H1 (cell line): Measurements from ENCODE around the gene PLXNA4. TPM values are rescaled to one million over a fixed set of nuclear protein-coding genes. Genes with fewer than 3 reads are reported as not detected.

ENCODE experiments used
- CTCF ChIA-PET: fragments of 300-600 bp; sonication (Branson Sonifier 250); formaldehyde crosslinking; loops from one replicate; lab custom pipeline; 2021; ENCODE audit not compliant: partially characterized antibody; lab: Charles Lee
- POLR2A ChIA-PET: fragments of 300-600 bp; sonication (Branson Sonifier 250); formaldehyde crosslinking; loops from one replicate; lab custom pipeline; 2021; ENCODE audit warnings: inconsistent platforms; ENCODE audit not compliant: partially characterized antibody; lab: Charles Lee
- DNase-seq, 2 experiments: peaks; one replicate each; pipeline versions ENCODE4 v3.0.0 to v3.0.0-alpha.2; 2010 to 2022; ENCODE audit warnings: low spot score in 2 of 2, low read depth in 1 of 2, mixed read lengths in 1 of 2
- FAIRE-seq: peaks from 2 replicates; lab custom pipeline; 2011; peaks lifted over from hg19 to GRCh38; lab: Jason Lieb, UNC
- H2AFZ ChIP-seq: 2 replicates; pipeline ENCODE4 v1.8.1; 2012; ENCODE audit warnings: low read length, inconsistent platforms
- H2AK5ac ChIP-seq: 2 replicates; pipeline ENCODE4 v1.6.1; 2013; ENCODE audit warnings: low read depth, low read length
- H2BK120ac ChIP-seq: replicated peaks from 2 replicates; pipeline ENCODE3; 2013; ENCODE audit warnings: low read depth, low read length, inconsistent platforms
- H2BK12ac ChIP-seq: 2 replicates; pipeline ENCODE4 v1.6.1; 2013; ENCODE audit warnings: low read depth, low read length
- H2BK15ac ChIP-seq: 2 replicates; pipeline ENCODE4 v1.6.1; 2013; ENCODE audit warnings: low read length
- H2BK20ac ChIP-seq: 2 replicates; pipeline ENCODE4 v1.6.1; 2013; ENCODE audit warnings: low read length
- H2BK5ac ChIP-seq: 2 replicates; pipeline ENCODE4 v1.6.1; 2013; ENCODE audit warnings: low read depth, low read length
- H3K14ac ChIP-seq: 2 replicates; pipeline ENCODE4 v1.6.1; 2013; ENCODE audit warnings: inconsistent platforms; ENCODE audit not compliant: insufficient read length
- H3K18ac ChIP-seq: 2 replicates; pipeline ENCODE4 v1.6.1; 2013; ENCODE audit warnings: low read length; ENCODE audit errors: extremely low read depth
- H3K23ac ChIP-seq: 2 replicates; pipeline ENCODE4 v1.6.1; 2013; ENCODE audit warnings: inconsistent platforms; ENCODE audit not compliant: insufficient read length
- H3K23me2 ChIP-seq: 2 replicates; pipeline ENCODE4 v1.6.1; 2013; ENCODE audit warnings: low read depth, low read length
- H3K27ac ChIP-seq: 2 replicates; pipeline ENCODE4 v1.6.1; 2011; ENCODE audit warnings: low read depth, low read length, inconsistent platforms
- H3K27me3 ChIP-seq, 4 experiments: replicated peaks in 1 of 4; 1 replicate in 1 of 4; 2 replicates in 3 of 4; pipeline versions ENCODE4 v1.6.1 to v1.8.1; 2011 to 2013; ENCODE audit warnings: low read length in 3 of 4, mild to moderate bottlenecking in 3 of 4, inconsistent platforms in 2 of 4, mixed read lengths in 2 of 4, moderate library complexity in 1 of 4; ENCODE audit not compliant: control insufficient read depth in 3 of 4, insufficient read depth in 3 of 4; ENCODE audit errors: extremely low read depth in 1 of 4
- H3K36me3 ChIP-seq, 4 experiments: 2 replicates each; pipeline versions ENCODE4 v1.6.1 to v1.8.1; 2011 to 2013; ENCODE audit warnings: mild to moderate bottlenecking in 4 of 4, low read length in 3 of 4, moderate library complexity in 2 of 4, control low read depth in 1 of 4, inconsistent platforms in 1 of 4; ENCODE audit not compliant: insufficient read depth in 4 of 4, control insufficient read depth in 2 of 4
- H3K4ac ChIP-seq: replicated peaks from 2 replicates; pipeline ENCODE3; 2013; ENCODE audit warnings: low read length, low read depth, mixed read lengths, inconsistent platforms; ENCODE audit not compliant: insufficient read length
- H3K4me1 ChIP-seq, 4 experiments: replicated peaks in 1 of 4; 1 replicate in 1 of 4; 2 replicates in 3 of 4; pipeline versions ENCODE4 v1.6.1 to v1.8.1; 2011 to 2013; ENCODE audit warnings: low read length in 3 of 4, inconsistent platforms in 2 of 4, mixed read lengths in 1 of 4; ENCODE audit not compliant: insufficient read depth in 4 of 4, control insufficient read depth in 3 of 4
- H3K4me2 ChIP-seq, 2 experiments: 2 replicates each; pipeline versions ENCODE4 v1.6.1 to v1.8.1; 2011 to 2013; ENCODE audit warnings: low read depth in 2 of 2, low read length in 2 of 2, control low read depth in 1 of 2, inconsistent platforms in 1 of 2, mild to moderate bottlenecking in 1 of 2; ENCODE audit not compliant: insufficient read depth in 1 of 2
- H3K4me3 ChIP-seq, 4 experiments: fragments of 200-600, 300-600 bp in 1 of 4; sonication (generic), shearing (Covaris generic), sonication (Bioruptor Twin) in 1 of 4; 2 replicates each; pipeline versions ENCODE4 v1.5.1 to v1.8.1; 2011 to 2016; ENCODE audit warnings: low read length in 4 of 4, low read depth in 3 of 4, control low read depth in 2 of 4, inconsistent platforms in 2 of 4, mild to moderate bottlenecking in 2 of 4, mixed read lengths in 1 of 4, moderate library complexity in 1 of 4; ENCODE audit not compliant: insufficient read depth in 2 of 4; ENCODE audit errors: extremely low read depth in 1 of 4
- H3K56ac ChIP-seq: replicated peaks from 2 replicates; pipeline ENCODE3; 2013; ENCODE audit warnings: low read depth, mild to moderate bottlenecking, mixed read lengths, low read length, inconsistent platforms; ENCODE audit not compliant: insufficient read length
- H3K79me1 ChIP-seq: 2 replicates; pipeline ENCODE4 v1.6.1; 2013; ENCODE audit warnings: low read depth, low read length, control low read depth
- H3K79me2 ChIP-seq, 2 experiments: 2 replicates each; pipeline versions ENCODE4 v1.6.1 to v1.8.1; 2012 to 2013; ENCODE audit warnings: low read length in 2 of 2, mild to moderate bottlenecking in 2 of 2, inconsistent platforms in 1 of 2; ENCODE audit not compliant: insufficient read depth in 2 of 2, control insufficient read depth in 1 of 2
- H3K9ac ChIP-seq, 4 experiments: replicated peaks in 1 of 4; 1 replicate in 1 of 4; 2 replicates in 3 of 4; pipeline versions ENCODE4 v1.6.1 to v1.8.1; 2011 to 2013; ENCODE audit warnings: low read depth in 3 of 4, low read length in 3 of 4, control low read depth in 2 of 4, mild to moderate bottlenecking in 2 of 4, moderate library complexity in 2 of 4, inconsistent platforms in 1 of 4; ENCODE audit errors: extremely low read depth in 1 of 4
- H3K9me3 ChIP-seq, 2 experiments: 2 replicates each; pipeline versions ENCODE4 v1.6.1 to v1.8.1; 2012 to 2013; ENCODE audit warnings: mild to moderate bottlenecking in 2 of 2, moderate library complexity in 2 of 2, control low read depth in 1 of 2, inconsistent platforms in 1 of 2, low read depth in 1 of 2, low read length in 1 of 2, mixed read lengths in 1 of 2; ENCODE audit not compliant: insufficient read depth in 2 of 2
- H4K20me1 ChIP-seq, 2 experiments: replicated peaks in 1 of 2; 2 replicates each; pipeline versions ENCODE3 to v1.8.1; 2011 to 2013; ENCODE audit warnings: inconsistent platforms in 2 of 2, low read length in 2 of 2, mild to moderate bottlenecking in 1 of 2; ENCODE audit not compliant: insufficient read depth in 2 of 2, control insufficient read depth in 1 of 2
- H4K5ac ChIP-seq: 2 replicates; pipeline ENCODE4 v1.6.1; 2013; ENCODE audit warnings: low read length, low read depth, mixed read lengths, inconsistent platforms; ENCODE audit not compliant: insufficient read length
- H4K8ac ChIP-seq: 2 replicates; pipeline ENCODE4 v1.8.0; 2013; ENCODE audit warnings: mild to moderate bottlenecking, moderate library complexity, low read length, inconsistent platforms; ENCODE audit not compliant: insufficient read depth; ENCODE audit errors: extremely low read depth
- H4K91ac ChIP-seq: replicated peaks from 2 replicates; pipeline ENCODE3; 2013; ENCODE audit warnings: low read length, mixed read lengths, inconsistent platforms; ENCODE audit not compliant: insufficient read length
- CEBPB ChIP-seq: IDR thresholded peaks from 2 replicates; pipeline ENCODE4 v1.6.1; 2012; ENCODE audit warnings: low read depth, low read length
- CHD1 ChIP-seq: IDR thresholded peaks from 2 replicates; pipeline ENCODE4 v1.6.1; 2012; ENCODE audit warnings: low read depth, low read length, improper control_type of control experiment
- CHD2 ChIP-seq: IDR thresholded peaks from 2 replicates; pipeline ENCODE4 v1.6.1; 2012; ENCODE audit warnings: low read length, improper control_type of control experiment
- JUN ChIP-seq: IDR thresholded peaks from 2 replicates; pipeline ENCODE4 v1.6.1; 2011; ENCODE audit warnings: low read depth, mild to moderate bottlenecking, improper control_type of control experiment, low read length
- KDM5A ChIP-seq: fragments of 200-600 bp; IDR thresholded peaks from 2 replicates; pipeline ENCODE4 v1.7.1; 2012; ENCODE audit warnings: mild to moderate bottlenecking, low read length, inconsistent platforms, mixed read lengths
- MAFK ChIP-seq: IDR thresholded peaks from 2 replicates; pipeline ENCODE4 v1.6.1; 2012; ENCODE audit warnings: low read depth, mild to moderate bottlenecking, improper control_type of control experiment, low read length
- NRF1 ChIP-seq: IDR thresholded peaks from 2 replicates; pipeline ENCODE4 v1.6.1; 2011; ENCODE audit warnings: mild to moderate bottlenecking, low read depth, low read length, improper control_type of control experiment
- SP1 ChIP-seq: IDR thresholded peaks from 2 replicates; pipeline ENCODE4 v1.6.1; 2011; ENCODE audit warnings: low read depth, low read length
- SP4 ChIP-seq: IDR thresholded peaks from 2 replicates; pipeline ENCODE4 v1.6.1; 2012; ENCODE audit warnings: low read length, inconsistent platforms
- SUZ12 ChIP-seq: fragments of 200-600 bp; sonication (generic); IDR thresholded peaks from 2 replicates; pipeline ENCODE4 v1.6.1; 2012; ENCODE audit warnings: mild to moderate bottlenecking, inconsistent platforms, low read length, moderate library complexity, mixed read lengths
- TBP ChIP-seq: IDR thresholded peaks from 2 replicates; pipeline ENCODE4 v1.6.1; 2011; ENCODE audit warnings: low read depth, low read length, improper control_type of control experiment
- TEAD4 ChIP-seq: IDR thresholded peaks from 2 replicates; pipeline ENCODE4 v1.6.1; 2012; ENCODE audit warnings: low read depth, low read length, inconsistent platforms, mixed read lengths
- WGBS, 2 experiments: shearing (Covaris generic) in 1 of 2; methylation state at CpG; one replicate each; pipeline versions ENCODE4 v1.1.6 to v1.1.7; 2013 to 2015; ENCODE audit warnings: low lambda C conversion rate in 2 of 2, mixed read lengths in 2 of 2, inconsistent platforms in 1 of 2, low coverage in 1 of 2, missing lambda C conversion rate in 1 of 2; ENCODE audit not compliant: insufficient replicate concordance in 2 of 2, insufficient coverage in 1 of 2, insufficient read length in 1 of 2; ENCODE audit errors: extremely low coverage in 1 of 2, missing lambda C conversion rate in 1 of 2; 5-methylcytosine and 5-hydroxymethylcytosine counted together
- polyA plus RNA-seq, 7 experiments: library from polyadenylated mRNA; depleted of rRNA in 3 of 7; stranded (reverse) in 5 of 7; unstranded in 2 of 7; fragments of >200 nt in 5 of 7; fragments of 200-250 nt in 2 of 7; gene quantifications; 1 replicate in 5 of 7; 2 replicates in 1 of 7; 4 replicates in 1 of 7; pipeline versions ENCODE4 v1.2.1 to v1.2.3, GENCODE V29; 2011 to 2013; ENCODE audit warnings: missing spikeins in 2 of 7, mixed read lengths in 2 of 7
- total RNA-seq: library from RNA; stranded (reverse); fragmentation: NEBNext Ultra II Directional; extraction: Animal tissue kit (Norgen Biotek cat#: 25700); gene quantifications from 2 replicates; pipeline ENCODE4 v1.2.1, GENCODE V29; 2021
- TF ChIP-seq, protein P1 (sequence below): IDR thresholded peaks from 2 replicates; pipeline ENCODE4 v1.6.1; 2011; ENCODE audit warnings: low read length, improper control_type of control experiment

Gene PLXNA4
- total and polyA plus RNA-seq, 2 of the 8 experiments (the other 6 are each of a cell fraction or from before 2014, with no cell fraction given), result 0.76 to 0.79 TPM

DNA sequence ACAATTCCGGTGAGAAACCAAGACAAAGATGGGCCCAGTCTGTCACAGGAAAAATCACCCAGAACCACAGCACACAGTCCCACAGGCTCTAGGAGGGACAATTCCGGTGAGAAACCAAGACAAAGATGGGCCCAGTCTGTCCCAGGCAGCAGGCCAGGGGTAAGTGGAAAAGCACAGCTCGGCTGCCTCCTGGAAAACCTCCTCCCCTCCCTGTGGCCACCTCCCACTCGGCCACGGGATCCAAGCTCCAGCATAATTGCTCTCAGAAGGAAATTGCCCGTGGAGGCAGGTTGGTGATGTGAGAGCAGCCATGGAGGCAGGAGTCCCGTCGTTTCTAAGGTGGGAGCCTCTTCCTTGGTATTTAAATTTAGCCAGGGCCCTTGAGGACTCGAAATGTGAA, 95.7 kb downstream of the PLXNA4 start:
- no peak overlapping the region for H3K18ac ChIP-seq
- no peak overlapping the region for H2AFZ ChIP-seq
- H3K23ac ChIP-seq, result no peak overlapping the region
- no peak overlapping the region for H4K8ac ChIP-seq
- H4K91ac ChIP-seq, result no peak overlapping the region
- H3K27ac ChIP-seq, result no peak overlapping the region
- no peak overlapping the region for H2BK120ac ChIP-seq
- no peak overlapping the region for H2BK12ac ChIP-seq
- no peak overlapping the region for H4K5ac ChIP-seq
- H3K9ac ChIP-seq, result no peak overlapping the region
- DNase-seq (no peak), FAIRE-seq (no peak)
- no peak overlapping the region for H3K56ac ChIP-seq
- H2BK5ac ChIP-seq, result no peak overlapping the region
- H3K4ac ChIP-seq, result no peak overlapping the region
- no peaks in the 10 kb centered on the region; a peak in 1 of 7 replicates for H3K27me3 ChIP-seq
- no peaks in the 10 kb centered on the region for H3K79me2 ChIP-seq
- H3K4me1 ChIP-seq, result peaks cover 2 to 8% (median 4%) of the 10 kb centered on the region in 4 experiments; a peak in 4 of 7 replicates
- no peak overlapping the region for H3K14ac ChIP-seq
- H3K23me2 ChIP-seq, result no peaks in the 10 kb centered on the region
- H4K20me1 ChIP-seq, result no peaks in the 10 kb centered on the region
- WGBS, 2 experiments, result 88% methylated on average over 9 of the region's 9 CpGs; no CpG with 5 or more reads in 1 of the 2 experiments
- no peak overlapping the region for H2BK20ac ChIP-seq
- no peaks in the 10 kb centered on the region for H3K9me3 ChIP-seq
- no peak overlapping the region for H2BK15ac ChIP-seq
- ChIA-PET POLR2A (no interaction called here), CTCF (interaction anchor here (0.5 to 1.5 kb wide), 3 partner anchors 20 to 264 kb away, joined by 3 to 5 read pairs (median 5); no protein-coding TSS in a partner anchor)
- no peaks in the 10 kb centered on the region for H3K79me1 ChIP-seq
- H3K4me3 ChIP-seq, result no peak overlapping the region
- H3K4me2 ChIP-seq, result no peak overlapping the region
- H3K36me3 ChIP-seq, result no peaks in the 10 kb centered on the region
- no peak overlapping the region for H2AK5ac ChIP-seq
- TF ChIP-seq CHD2 (no peak), TBP (no peak), SP4 (no peak), SP1 (no peak), TEAD4 (no peak), CEBPB (no peak), KDM5A (no peak), MAFK (no peak), NRF1 (no peak), SUZ12 (no peak), CHD1 (no peak), JUN (no peak)
- TF ChIP-seq, protein P1, sequence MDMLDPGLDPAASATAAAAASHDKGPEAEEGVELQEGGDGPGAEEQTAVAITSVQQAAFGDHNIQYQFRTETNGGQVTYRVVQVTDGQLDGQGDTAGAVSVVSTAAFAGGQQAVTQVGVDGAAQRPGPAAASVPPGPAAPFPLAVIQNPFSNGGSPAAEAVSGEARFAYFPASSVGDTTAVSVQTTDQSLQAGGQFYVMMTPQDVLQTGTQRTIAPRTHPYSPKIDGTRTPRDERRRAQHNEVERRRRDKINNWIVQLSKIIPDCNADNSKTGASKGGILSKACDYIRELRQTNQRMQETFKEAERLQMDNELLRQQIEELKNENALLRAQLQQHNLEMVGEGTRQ, result no peak
